C4-2B (cell line): Measurements from ENCODE around the gene METTL26.

ENCODE experiments used
- ZFX ChIP-seq: fragments of 450-650 bp; IDR thresholded peaks from 2 replicates; pipeline ENCODE4 v1.6.1; 2017
- TF ChIP-seq, protein P1 (sequence below): fragments of 450-650 bp; conservative IDR thresholded peaks from 2 replicates; pipeline ENCODE4 v1.5.1; 2017; ENCODE audit warnings: mild to moderate bottlenecking

DNA sequence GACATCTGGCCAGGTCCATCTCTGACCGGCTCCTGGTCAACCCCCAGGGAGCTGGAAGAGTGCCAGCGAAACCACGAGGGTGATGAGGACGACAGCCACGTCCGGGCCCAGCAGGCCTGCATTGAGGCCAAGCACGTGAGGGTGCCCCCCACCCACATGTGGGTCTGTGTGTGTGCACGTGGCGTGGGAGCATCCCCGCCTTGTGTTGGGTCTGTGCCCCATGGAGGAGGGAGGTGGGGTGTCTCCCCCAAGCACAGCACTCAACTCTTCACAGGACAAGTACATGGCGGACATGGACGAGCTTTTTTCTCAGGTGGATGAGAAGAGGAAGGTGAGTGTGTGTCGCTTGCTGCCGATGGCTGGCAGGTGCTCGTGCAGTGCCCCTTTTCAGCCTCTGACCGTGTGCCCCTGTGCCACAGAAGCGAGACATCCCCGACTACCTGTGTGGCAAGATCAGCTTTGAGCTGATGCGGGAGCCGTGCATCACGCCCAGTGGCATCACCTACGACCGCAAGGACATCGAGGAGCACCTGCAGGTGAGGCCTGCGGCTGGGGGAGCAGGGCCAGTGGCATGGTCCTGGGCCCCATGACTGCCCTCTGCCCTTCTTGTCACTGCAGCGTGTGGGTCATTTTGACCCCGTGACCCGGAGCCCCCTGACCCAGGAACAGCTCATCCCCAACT is 45.8 kb upstream of the METTL26 start:
- TF ChIP-seq, protein P1, sequence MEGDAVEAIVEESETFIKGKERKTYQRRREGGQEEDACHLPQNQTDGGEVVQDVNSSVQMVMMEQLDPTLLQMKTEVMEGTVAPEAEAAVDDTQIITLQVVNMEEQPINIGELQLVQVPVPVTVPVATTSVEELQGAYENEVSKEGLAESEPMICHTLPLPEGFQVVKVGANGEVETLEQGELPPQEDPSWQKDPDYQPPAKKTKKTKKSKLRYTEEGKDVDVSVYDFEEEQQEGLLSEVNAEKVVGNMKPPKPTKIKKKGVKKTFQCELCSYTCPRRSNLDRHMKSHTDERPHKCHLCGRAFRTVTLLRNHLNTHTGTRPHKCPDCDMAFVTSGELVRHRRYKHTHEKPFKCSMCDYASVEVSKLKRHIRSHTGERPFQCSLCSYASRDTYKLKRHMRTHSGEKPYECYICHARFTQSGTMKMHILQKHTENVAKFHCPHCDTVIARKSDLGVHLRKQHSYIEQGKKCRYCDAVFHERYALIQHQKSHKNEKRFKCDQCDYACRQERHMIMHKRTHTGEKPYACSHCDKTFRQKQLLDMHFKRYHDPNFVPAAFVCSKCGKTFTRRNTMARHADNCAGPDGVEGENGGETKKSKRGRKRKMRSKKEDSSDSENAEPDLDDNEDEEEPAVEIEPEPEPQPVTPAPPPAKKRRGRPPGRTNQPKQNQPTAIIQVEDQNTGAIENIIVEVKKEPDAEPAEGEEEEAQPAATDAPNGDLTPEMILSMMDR = no peak
- no peak for TF ChIP-seq ZFX
